Testis (tissue), 3 donors: ENCODE data around the gene ZNF454. TPM values are rescaled to one million over a fixed set of nuclear protein-coding genes. Genes with fewer than 3 reads are reported as not detected.

ENCODE experiments used
- DNase-seq: peaks from one replicate; pipeline ENCODE4 v3.0.0-alpha.2; 2019
- H3K27ac ChIP-seq, 2 donors: fragments of 200-600 bp; sonication (generic); one replicate each; pipeline ENCODE4 v1.5.1; 2019
- H3K27me3 ChIP-seq: fragments of 200-600 bp; sonication (generic); one replicate; pipeline ENCODE4 v1.5.1; 2019
- H3K36me3 ChIP-seq: fragments of 200-600 bp; sonication (generic); one replicate; pipeline ENCODE4 v1.5.1; 2017; ENCODE audit warnings: low read depth; ENCODE audit errors: missing control alignments
- H3K4me1 ChIP-seq: fragments of 200-600 bp; sonication (generic); one replicate; pipeline ENCODE4 v1.5.1; 2019
- H3K4me3 ChIP-seq, 2 donors: fragments of 200-600 bp; sonication (generic); one replicate each; pipeline ENCODE4 v1.5.1; 2017 to 2019
- H3K9me3 ChIP-seq: fragments of 200-600 bp; sonication (generic); one replicate; pipeline ENCODE4 v1.5.1; 2017
- CTCF ChIP-seq, 3 experiments: fragments of 450-650 bp in 2 of 3; fragments of 200-600 bp in 1 of 3; sonication (generic) in 1 of 3; IDR thresholded peaks; one replicate each; pipeline ENCODE4 v1.5.1; 2016 to 2019; ENCODE audit warnings: antibody characterized with exemption in 3 of 3, mild to moderate bottlenecking in 2 of 3, moderate library complexity in 1 of 3
- POLR2A ChIP-seq: fragments of 450-650 bp; IDR thresholded peaks from one replicate; pipeline ENCODE4 v1.6.1; 2017; ENCODE audit warnings: antibody characterized with exemption, mild to moderate bottlenecking, moderate library complexity
- WGBS, 2 donors: methylation state at CpG; one replicate each; pipeline ENCODE4 v1.1.5; 2018; 5-methylcytosine and 5-hydroxymethylcytosine counted together
- intact Hi-C: fragments of 100-400 bp; cut with DNase I; formaldehyde crosslinking; loops from one replicate; pipeline ENCODE4 v1.15.1; 2023; ENCODE audit warnings: low total_unique reads
- polyA plus RNA-seq: library from polyadenylated mRNA; stranded (reverse); fragments of 350-450 nt; fragmentation: Illumina TruSeq; extraction: RNeasy Lipid Tissue Mini Kit (QIAGEN cat#74804); gene quantifications from one replicate; pipeline ENCODE4 v1.2.3, GENCODE V29; 2014; ENCODE audit warnings: low read depth, low replicate concordance; ENCODE audit not compliant: insufficient read depth
- total RNA-seq, 2 donors: library from RNA; depleted of rRNA; stranded (reverse); fragments of >200 nt; gene quantifications; one replicate each; pipeline ENCODE4 v1.2.3, GENCODE V29; 2016

Gene ZNF454
- total and polyA plus RNA-seq, 3 donors from 2014 or later = 4.4 to 8.9 (median 6.8) TPM

- intact Hi-C loops = no loop called here
- DNase-seq = no peak
- no peaks in the 10 kb centered on the region for H3K36me3 ChIP-seq
- no peaks in the 10 kb centered on the region for H3K27me3 ChIP-seq
- TF ChIP-seq CTCF (IDR thresholded peaks at IDR 0.05) (no peak), POLR2A (no peak)
- 91 to 96% methylated on average over 16 to 27 of the region's 27 CpGs for WGBS, 2 donors
- no peak overlapping the region for H3K27ac ChIP-seq
- no peak overlapping the region for H3K4me3 ChIP-seq
- no peaks in the 10 kb centered on the region for H3K9me3 ChIP-seq
- H3K4me1 ChIP-seq = no peaks in the 10 kb centered on the region
Observed at GRCh38 chr5:178988436-178989220, 47.6 kb downstream of the ZNF454 start.

DNA sequence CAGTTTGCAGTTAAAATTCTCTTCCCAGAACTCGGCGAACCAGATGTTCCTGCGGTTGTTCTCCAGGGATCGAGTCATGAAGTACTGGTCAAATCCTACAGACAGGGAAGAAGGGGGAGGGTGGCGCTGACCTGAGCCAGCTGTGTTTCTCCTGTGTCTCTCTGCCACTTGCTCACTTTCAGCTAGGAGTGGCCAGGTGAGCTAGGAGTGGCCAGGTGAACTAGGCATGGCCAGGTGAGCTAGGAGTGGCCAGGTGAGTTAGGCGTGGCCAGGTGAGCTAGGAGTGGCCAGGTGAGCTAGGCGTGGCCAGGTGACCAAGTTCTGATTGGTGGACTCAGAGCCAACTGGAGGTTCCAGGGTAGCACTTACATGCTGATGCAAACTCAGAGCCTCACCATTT lies 48.3 kb downstream of the ZNF454 start:
- intact Hi-C loops = no loop called here
- TF ChIP-seq POLR2A (no peak), CTCF (IDR thresholded peaks at IDR 0.05) (no peak)
- no peaks in the 10 kb centered on the region for H3K9me3 ChIP-seq
- no peaks in the 10 kb centered on the region for H3K27me3 ChIP-seq
- H3K36me3 ChIP-seq = no peaks in the 10 kb centered on the region
- H3K4me3 ChIP-seq = no peak overlapping the region
- 87 to 91% methylated on average over 7 of the region's 7 CpGs for WGBS, 2 donors
- no peak for DNase-seq
- no peaks in the 10 kb centered on the region for H3K4me1 ChIP-seq
- H3K27ac ChIP-seq = no peak overlapping the region

GRCh38 chr5:178990491-178990890 lies 49.5 kb downstream of the ZNF454 start:
- H3K27ac ChIP-seq = no peak overlapping the region
- H3K4me1 ChIP-seq = no peaks in the 10 kb centered on the region
- 67 to 91% methylated on average over 1 to 12 of the region's 12 CpGs for WGBS, 2 donors
- intact Hi-C loops = no loop called here
- no peak for DNase-seq
- no peaks in the 10 kb centered on the region for H3K9me3 ChIP-seq
- H3K27me3 ChIP-seq = no peaks in the 10 kb centered on the region
- TF ChIP-seq POLR2A (no peak), CTCF (IDR thresholded peaks at IDR 0.05) (no peak)
- H3K4me3 ChIP-seq = no peak overlapping the region
- no peaks in the 10 kb centered on the region for H3K36me3 ChIP-seq

DNA sequence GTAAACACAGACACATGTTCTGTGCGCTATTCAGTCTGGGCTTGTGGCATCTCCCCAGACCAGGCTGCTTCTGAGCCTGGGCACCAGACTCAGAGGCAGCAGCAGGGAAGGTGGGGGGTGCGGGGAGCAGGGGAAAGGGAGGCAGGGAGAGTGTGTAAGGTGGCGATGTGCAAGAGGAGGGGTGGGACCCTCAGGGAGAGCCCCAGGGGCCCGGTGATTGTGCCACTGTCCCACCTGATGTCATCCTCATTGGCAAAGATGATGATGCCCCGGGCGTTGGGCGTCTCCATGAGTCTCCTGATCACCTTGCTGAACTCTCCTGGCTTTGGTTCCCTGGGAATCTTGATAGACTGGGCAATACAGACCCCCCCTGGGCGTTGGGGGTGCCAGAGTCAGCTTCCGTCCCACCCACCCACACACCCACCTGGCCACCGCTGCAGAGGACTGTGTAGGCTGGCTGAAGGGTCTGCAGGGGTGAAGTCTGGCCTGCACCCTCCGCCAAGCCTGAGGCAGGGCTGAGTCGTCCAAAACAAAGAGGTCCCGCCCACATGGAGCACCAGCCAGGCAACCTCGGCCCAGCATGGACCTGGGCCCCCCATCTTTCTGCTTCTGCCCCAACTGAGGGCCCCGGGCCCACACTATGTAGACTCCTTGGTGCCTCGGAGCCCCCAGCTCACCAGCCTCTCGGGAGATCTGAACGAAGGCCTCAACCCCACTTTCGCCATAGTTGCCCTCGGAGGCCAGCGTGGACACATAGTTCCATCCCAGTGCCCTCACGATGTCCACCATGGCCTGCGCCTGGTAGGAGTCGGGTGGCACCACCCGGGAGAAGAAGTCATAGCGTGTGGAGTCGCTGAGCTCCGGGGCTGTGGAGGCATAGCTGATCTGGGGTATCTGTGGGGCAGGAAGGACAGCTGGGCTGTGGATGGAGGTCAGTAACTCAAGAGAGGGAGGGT lies 50.5 kb downstream of the ZNF454 start:
- no peaks in the 10 kb centered on the region for H3K9me3 ChIP-seq

More for the DNA sequence above, 50.5 kb downstream of the ZNF454 start:
- Histone ChIP-seq H3K4me1 (no peaks in the 10 kb centered on the region), H3K27ac (no peak overlapping the region), H3K27me3 (no peaks in the 10 kb centered on the region), H3K36me3 (no peaks in the 10 kb centered on the region), H3K4me3 (no peak overlapping the region)
- WGBS, 2 donors = 91 to 95% methylated on average over 16 to 28 of the region's 28 CpGs
- TF ChIP-seq POLR2A = no peak
- TF ChIP-seq CTCF (IDR thresholded peaks at IDR 0.05) = no peak
- intact Hi-C loops = no loop called here
- no peak for DNase-seq
